Right kidney (tissue), 1 donor: ENCODE measurements around the gene PACS1.

Experiments used
- DNase-seq: peaks from one replicate; pipeline ENCODE4 v3.0.0-alpha.2; 2016

PACS1 gene

DNA sequence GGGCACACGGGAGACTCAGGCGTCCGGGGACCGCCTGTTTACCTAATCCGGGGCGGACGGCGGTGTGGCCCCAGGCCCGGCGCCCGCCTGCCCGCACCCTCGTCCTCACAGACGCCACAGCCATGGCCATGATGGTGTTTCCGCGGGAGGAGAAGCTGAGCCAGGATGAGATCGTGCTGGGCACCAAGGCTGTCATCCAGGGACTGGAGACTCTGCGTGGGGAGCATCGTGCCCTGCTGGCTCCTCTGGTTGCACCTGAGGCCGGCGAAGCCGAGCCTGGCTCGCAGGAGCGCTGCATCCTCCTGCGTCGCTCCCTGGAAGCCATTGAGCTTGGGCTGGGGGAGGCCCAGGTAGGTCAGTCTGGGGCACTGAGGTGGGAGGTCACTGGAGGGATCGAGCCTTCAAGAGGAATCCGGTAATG is 188.4 kb downstream of the PACS1 start:
- DNase-seq = no peak

DNA sequence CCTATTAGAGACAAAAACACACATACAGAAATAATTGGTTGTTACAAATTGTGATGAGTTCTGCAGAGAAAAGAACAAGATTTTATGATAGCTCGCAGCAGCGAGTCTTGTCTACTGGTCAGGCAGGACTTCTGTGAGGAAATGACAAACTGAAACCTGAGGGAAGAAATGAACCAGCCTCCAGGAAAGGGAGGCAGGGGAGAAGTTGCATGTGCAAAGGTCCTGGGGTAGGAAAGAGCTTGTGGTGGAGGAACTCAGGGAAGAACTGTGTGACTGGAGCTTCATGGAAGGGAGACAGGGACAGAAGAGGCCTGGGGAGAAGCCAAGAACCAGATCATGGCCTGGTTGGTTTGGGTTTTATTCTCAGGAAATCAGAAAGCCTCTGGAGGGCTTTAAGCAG is 189.2 kb downstream of the PACS1 start:
- no peak for DNase-seq

DNA sequence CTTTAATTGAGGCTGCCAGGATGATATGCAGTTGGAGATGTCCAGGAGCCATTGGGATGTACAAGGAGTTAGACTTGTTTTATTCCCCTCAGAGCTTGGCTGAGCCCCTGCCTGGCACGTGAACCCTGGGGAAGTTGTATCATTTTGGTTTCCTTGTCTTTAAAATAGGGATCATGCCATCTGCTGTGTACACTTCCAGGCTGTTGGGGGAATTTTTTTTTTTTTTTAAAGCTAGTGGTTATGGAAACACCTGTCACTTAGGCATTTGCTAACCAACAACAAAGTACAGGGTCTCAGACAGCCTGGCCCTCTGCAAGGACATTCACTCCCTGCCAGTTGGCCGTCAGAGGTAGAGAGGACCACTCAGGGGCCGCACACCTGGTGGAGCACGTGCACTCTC is 189.9 kb downstream of the PACS1 start:
- DNase-seq = no peak

DNA sequence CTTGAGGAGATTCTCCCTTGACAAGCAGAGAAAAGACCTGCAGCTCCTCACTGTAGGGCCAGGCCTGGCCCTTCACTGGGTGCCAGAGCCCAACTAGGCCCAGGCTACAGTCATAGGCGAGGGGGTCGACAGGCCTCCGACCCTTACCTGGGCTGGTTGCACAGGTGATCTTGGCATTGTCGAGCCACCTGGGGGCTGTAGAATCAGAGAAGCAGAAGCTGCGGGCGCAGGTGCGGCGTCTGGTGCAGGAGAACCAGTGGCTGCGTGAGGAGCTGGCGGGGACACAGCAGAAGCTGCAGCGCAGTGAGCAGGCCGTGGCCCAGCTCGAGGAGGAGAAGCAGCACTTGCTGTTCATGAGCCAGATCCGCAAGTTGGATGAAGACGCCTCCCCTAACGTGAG is 191.5 kb downstream of the PACS1 start:
- no peak for DNase-seq

DNA sequence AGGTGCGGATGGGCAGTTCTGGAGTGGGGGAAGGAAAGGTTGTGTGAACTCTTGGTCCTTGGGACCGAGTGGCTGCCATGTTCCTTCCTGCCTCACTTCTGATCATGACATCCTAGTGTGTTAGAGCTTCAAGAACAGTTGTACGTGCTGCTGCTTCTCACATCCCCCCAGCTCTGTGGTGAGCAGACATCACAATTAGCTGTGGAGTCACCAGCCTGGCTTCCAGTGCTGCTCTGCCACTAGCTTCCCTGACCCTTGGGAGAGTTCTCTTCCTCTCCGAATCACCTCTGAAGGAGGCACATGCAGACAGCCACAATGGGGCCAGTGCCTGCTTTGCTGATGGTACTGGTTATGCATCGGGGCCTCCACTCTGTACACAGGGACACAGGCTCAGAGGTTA is 192.1 kb downstream of the PACS1 start:
- no peak for DNase-seq

DNA sequence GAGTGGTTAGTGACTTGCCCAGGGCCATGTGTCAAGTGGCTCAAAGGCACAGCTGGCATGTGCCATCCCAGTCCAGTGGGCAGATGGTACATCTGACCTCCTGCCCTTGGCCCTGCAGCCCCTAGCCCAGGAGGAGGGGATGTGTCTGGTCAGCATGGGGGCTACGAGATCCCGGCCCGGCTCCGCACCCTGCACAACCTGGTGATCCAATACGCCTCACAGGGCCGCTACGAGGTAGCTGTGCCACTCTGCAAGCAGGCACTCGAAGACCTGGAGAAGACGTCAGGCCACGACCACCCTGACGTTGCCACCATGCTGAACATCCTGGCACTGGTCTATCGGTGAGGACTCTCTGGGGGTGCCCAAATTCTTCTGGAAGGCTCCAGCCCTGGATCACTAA is 192.6 kb downstream of the PACS1 start:
- no peak for DNase-seq

DNA sequence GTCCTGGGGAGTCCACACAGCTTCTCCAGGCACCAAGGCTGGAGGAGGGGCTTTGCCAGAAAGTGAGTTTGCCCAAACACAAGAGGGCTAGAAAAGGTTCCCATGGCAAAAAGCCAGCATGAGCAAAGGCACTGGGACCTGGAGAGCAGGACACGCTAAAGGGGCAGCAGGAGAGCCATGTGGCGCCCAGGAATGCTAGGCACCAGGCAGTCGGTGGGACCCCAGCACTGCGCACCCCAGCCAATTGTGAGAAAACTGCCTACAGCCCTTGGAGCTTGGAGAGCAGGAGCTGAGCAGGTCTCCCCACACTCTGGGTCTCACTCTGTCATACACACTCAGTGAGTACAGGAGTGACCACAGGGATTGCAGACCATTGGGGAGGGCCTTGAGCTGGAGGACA is 193.2 kb downstream of the PACS1 start:
- DNase-seq = no peak

DNA sequence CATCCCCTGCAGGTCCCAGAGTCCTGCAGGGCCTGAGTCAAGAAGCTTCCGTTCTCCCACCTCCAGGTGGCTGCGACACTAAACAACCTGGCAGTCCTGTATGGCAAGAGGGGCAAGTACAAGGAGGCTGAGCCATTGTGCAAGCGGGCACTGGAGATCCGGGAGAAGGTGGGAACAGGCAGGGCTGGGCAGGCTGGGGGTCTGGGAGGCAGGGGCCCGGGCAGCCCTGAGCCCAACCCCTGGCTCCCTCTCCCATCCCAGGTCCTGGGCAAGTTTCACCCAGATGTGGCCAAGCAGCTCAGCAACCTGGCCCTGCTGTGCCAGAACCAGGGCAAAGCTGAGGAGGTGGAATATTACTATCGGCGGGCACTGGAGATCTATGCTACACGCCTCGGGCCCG is 193.7 kb downstream of the PACS1 start:
- DNase-seq = no peak

DNA sequence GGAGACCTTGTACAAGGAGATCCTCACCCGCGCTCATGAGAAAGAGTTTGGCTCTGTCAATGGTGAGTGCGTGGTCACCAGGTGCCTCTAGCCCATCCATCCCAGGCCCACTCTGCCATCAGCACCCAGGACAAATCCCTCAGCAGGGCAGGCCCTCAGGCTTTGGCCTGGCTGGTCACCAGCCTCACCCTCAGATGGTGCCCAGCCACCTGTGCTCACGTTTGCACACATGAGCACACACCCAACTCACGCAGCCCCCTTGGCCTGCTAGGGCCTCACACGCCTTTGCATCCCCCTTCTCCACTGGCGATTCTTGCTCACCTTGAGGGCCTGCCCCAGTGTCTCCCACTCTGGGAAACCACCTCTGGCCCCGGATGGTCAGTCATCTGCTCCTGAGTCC is 194.3 kb downstream of the PACS1 start:
- no peak for DNase-seq

DNA sequence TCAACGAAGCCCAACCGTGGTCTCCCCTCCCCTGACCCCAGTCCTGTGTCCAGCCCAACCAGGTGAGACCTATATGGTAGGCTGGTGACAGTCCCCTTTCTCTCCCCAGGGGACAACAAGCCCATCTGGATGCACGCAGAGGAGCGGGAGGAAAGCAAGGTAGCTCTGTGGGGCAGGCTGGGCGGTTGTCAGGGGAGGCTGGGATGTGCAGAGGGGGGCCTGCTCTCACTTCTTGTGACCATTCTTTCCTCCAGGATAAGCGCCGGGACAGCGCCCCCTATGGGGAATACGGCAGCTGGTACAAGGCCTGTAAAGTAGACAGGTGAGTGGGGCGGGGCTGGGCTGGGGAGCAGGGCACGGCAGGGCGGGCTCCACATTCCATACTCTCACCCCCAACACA is 194.8 kb downstream of the PACS1 start:
- DNase-seq = no peak

DNA sequence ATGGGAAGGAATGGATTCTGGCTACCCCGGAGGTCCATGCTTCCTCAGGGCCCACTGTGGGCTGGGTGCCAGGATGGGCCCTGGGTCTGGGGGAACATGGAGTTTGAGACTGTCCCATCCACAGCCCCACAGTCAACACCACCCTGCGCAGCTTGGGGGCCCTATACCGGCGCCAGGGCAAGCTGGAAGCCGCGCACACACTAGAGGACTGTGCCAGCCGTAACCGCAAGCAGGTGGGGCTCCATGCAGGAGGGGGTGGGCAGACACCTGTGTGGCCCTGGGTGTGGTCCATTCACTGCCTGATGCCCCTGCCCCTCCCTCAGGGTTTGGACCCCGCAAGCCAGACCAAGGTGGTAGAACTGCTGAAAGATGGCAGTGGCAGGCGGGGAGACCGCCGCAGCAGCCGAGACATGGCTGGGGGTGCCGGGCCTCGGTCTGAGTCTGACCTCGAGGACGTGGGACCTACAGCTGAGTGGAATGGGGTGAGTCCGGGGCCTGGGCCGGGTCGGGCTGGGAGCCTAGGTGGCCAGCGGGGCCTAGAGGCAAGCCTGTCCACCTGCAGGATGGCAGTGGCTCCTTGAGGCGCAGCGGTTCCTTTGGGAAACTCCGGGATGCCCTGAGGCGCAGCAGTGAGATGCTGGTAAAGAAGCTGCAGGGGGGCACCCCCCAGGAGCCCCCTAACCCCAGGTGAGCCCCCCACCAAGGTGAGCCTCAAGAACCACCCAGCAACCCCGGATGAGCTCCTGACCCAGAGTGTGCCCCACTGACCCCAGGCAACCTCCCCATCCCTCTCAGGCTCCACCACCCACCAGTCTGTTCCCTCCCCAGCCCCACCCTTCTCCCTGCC is 195.7 kb downstream of the PACS1 start:
- no peak for DNase-seq

DNA sequence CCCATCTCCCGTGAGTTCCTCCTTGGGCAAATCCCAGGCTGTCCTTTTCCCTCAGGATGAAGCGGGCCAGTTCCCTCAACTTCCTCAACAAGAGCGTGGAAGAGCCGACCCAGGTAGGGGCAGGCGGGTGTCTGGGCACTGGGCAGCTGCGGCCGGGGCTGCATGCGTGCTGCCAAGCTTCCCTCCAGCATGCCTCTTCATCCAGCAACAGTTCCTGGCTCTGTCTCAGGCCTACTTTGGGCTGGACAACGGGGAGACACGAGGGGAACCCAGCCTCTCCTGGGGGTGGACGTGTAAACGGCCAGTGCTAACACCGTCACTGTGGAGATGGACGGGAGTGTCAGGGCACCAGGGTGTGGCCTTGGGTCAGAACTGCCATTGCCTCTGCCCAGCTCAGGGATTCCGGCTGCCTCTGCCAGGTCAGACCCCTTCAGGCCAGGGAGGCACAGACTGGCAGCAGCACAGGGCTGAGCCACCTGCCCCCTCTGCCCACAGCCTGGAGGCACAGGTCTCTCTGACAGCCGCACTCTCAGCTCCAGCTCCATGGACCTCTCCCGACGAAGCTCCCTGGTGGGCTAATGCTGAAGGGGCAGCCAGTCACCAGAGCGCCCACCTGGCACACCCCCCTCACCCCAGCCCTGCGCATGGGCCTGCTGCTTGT is 196.4 kb downstream of the PACS1 start:
- DNase-seq = no peak

DNA sequence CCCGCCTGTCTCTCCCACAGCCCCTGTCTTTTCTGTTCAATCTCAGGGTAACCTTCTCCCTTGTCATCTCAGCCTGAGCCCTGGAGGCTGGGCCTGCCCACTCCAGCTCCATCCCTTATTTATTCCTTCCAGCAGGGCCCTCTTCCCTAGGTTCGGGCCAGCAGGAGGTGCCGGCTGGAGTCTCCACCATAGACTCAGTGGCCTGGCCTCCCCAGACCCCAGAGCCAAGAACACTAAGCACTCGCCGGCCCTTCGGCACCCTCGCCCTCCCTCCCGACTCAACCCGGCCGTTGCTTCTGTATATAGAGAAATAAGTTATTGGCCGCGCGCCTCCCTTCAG is 196.9 kb downstream of the PACS1 start:
- no peak for DNase-seq

DNA sequence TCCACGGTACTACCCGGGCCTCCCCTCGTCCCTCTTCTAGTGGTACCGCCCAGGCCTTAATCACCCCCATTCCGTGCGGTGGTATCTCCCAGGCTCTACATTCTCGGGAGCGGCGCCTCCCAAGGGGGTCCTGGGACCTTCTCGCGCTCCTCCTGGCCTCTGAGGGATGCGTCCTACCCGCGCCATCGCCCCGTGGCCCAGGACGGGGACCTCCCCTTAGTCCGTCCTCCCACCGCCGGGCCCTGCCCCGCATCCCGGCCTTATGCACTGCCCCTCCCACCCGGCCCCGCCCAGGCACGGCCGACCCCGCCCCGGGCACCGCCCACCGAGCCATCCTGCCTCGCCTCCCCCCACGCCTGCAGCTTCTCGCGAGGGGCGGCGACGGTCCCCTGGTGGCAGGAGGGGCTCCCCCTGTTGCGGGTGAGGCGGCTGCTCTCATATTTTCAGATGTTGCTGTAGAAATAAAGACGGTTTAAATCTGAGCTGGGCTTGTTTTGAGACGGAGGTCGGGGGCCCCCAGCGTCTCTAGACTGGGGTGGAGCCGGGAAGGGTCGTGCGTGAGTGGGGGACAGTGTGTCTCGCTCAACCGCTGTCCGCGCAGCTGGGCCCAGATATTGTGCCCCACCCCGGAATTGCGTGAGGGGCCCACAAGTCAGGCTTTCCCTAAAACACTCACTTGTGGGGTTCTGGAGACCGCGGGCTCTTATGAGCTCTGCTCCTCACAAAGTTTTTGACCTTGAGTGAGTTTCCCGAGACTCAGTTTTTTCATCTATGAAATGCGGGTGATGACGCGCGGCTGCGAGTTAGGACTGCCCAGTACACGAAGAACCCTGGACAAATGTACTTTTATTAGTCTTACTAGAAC is 197.5 kb downstream of the PACS1 start:
- peak; percentile 95 for DNase-seq

DNA sequence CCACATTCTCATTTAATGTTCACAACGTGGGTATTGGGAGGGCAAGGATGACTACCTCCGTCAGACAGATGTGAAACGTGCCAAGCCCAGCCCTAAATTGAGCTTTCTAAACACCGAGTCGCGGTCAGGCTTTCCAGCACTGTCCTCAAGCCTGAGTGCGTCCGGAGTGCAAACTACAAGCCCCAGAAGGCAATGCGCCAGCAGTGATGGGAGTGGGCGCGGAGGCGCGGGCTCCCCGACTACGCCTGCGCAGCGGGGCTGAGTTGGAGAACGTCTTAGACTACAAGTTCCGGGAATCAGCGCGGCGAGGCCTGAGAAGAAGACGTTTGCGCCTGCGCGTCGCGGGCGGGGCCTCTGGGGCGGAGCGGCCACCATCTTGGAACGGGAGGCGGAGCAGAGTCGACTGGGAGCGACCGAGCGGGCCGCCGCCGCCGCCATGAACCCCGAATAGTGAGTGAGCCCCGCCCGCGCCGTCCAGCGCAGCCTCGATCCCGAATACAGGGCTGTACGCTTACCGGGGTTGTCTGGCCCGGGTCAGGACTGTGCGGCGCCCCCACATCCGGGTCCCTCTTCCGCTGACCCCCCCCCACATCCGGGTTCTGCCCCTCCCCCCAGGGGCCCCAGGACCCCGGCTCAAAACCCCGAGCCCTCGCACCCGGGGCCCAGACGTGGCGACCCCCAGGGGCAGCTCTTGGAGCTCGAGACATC is 198.3 kb downstream of the PACS1 start, which contains the start of gene RAB1B:
Gene RAB1B (plus strand): TSS at position 396 of the 708 bp plus-strand sequence. CDS start 41 bp downstream, at position 437.
- DNase-seq = peak; percentile 95

DNA sequence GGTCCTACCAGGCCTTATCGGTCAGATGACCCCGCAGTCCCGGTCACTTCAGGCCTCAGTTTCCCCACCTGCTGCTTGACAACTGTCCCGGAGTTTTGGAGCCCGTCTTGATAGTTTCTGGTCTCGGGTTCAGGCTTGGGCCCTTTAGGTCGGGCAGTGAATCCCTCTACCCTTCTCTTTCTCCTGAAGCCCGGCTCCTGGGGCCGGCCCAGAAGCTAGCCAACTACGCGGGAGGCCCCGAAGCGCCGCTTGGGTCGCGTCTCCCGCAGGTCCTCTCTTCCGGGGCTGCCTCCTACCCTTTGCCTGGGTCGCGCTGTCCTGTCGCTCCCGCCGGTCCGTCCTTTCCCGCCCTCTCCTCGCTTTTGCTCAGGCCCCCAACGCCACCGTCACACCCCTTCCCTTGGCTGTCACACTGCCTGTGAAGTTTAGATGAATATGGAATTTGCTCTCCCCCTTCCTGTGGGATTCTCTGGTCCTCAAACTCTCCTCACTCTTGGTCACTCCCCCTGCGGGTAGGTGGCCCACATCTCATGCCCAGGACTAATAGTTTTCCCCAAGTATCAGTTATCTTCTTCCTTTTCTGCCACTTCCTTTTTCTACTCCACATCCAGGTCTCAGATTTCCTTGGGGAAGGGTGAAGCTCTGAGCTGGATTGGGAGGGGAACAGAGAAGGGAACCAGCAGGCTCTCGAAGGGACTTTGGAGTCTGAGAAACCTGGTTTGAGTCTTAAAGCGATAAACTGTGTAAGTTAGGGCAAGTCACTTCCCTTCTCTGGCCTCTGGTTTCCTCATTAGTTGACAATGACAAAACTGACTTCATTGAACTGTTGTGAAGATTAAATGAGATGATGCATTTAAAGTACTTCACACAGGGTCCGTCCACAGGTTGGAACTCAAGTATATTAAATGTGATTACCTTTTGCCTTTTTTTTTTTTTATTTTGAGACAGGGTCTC is 199.2 kb downstream of the PACS1 start:
- peak; percentile 63 for DNase-seq

DNA sequence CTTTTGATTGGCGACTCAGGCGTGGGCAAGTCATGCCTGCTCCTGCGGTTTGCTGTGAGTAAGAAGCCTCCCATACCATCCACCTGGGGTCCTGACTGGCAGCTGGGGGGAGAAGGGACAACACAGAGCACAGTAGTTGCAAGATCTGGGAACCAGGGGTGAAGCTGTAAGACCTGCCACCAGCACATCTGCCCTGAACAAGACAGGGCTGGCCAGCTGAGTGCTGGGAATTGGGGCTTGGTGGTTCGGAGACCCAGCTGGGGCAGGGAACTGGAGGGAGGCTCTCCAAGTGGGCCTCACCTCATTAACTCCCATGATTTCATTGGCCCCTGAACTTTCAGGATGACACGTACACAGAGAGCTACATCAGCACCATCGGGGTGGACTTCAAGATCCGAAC is 201.7 kb downstream of the PACS1 start:
- no peak for DNase-seq

DNA sequence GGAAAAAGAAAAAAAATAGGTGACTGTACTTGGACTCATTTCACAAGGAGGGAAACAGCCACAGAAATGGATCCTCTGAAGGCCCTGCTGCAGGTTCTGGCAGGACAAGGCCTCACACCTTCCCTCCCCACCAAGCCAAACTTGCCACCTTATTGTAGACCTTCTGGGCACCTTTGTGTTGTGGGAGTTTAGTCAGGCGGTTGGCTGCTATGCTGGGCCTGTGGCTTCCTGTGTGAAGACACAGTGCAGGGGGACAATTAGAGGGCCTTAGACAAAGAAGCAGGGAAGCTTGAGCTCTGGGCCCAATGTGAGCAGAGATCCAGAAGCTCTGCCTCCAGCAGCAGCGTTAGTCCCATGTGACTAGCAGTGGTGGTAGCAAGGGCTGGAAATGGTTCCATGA is 202.5 kb downstream of the PACS1 start:
- DNase-seq = no peak

DNA sequence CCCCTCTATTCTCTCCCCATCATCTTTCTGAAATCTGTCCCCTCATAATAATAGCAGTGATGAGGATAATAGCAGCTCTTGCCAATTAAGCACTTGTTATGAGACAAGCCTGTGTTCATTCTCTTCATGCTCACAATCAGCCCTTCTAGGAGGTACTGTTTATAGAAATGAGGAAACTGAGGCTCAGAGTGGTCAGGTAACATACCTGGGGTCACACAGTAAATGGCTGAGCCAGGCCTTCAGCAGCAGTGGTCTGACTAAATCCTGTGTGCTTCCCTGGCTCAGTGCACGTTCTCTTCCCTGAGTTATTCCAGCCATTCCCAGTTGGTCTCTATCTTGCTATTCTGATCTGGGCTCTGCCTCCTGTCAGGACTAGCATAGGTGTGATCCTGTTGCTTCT is 204.1 kb downstream of the PACS1 start:
- no peak for DNase-seq

DNA sequence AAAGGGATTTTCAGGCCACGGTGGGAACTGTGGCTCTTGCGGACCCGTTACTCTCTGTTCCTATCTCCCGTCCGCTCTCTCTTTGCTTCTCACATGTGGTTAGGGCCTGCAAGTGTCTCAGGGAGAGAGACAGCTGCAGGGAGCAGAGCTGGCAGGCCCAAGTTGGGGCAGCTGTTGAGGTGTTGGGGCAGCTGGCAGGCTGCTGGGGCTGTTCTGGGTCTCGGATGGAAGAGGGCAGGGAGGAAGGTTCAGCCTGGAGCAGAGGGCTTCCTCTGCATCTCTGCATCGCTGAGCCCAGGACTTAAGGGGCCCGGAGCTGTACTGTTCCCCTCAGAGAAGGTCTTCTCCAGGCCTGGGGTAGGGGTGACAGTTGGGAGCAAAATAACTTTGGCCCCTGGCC is 205.3 kb downstream of the PACS1 start:
- DNase-seq = no peak

DNA sequence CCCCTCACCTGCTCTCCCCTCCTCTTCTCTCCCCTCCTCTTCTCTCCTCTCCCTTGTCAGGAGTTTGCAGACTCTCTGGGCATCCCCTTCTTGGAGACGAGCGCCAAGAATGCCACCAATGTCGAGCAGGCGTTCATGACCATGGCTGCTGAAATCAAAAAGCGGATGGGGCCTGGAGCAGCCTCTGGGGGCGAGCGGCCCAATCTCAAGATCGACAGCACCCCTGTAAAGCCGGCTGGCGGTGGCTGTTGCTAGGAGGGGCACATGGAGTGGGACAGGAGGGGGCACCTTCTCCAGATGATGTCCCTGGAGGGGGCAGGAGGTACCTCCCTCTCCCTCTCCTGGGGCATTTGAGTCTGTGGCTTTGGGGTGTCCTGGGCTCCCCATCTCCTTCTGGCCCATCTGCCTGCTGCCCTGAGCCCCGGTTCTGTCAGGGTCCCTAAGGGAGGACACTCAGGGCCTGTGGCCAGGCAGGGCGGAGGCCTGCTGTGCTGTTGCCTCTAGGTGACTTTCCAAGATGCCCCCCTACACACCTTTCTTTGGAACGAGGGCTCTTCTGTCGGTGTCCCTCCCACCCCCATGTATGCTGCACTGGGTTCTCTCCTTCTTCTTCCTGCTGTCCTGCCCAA is 206.0 kb downstream of the PACS1 start:
- DNase-seq = no peak
